Peyer's patch (tissue), 4 donors: ENCODE data around the gene C9orf152.

Experiments used
- POLR2A ChIP-seq, 2 donors: fragments of 450-650 bp; IDR thresholded peaks; one replicate each; pipeline ENCODE4 v1.5.1; 2017; ENCODE audit warnings: antibody characterized with exemption in 2 of 2, mild to moderate bottlenecking in 2 of 2, moderate library complexity in 2 of 2
- TF ChIP-seq, protein P1 (sequence below), 6 experiments: fragments of 450-650 bp in 4 of 6; fragments of 200-600 bp in 2 of 6; sonication (generic) in 1 of 6; IDR thresholded peaks; one replicate each; pipeline ENCODE4 v1.5.1; 2017 to 2019; ENCODE audit warnings: antibody characterized with exemption in 6 of 6, mild to moderate bottlenecking in 3 of 6, moderate library complexity in 1 of 6

DNA sequence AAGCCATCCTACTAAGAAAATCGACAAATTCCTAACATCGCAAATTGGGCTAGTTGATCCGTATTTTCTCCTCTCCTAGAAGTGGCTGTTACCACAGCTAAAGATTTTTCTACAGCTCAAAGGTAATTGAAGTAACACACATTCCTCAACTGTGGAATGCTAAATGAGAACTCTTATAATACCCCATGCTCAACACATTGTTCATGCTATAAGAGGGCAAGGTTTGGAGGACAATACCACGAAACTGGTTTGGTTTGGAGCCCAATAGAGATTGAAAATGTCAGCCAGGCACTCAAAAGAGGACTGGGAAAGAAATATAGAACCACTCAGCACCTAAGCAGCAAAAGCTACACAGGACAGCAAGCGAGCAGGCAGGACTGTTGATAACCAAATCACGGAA is 38.3 kb upstream of the C9orf152 start:
- TF ChIP-seq, protein P1, sequence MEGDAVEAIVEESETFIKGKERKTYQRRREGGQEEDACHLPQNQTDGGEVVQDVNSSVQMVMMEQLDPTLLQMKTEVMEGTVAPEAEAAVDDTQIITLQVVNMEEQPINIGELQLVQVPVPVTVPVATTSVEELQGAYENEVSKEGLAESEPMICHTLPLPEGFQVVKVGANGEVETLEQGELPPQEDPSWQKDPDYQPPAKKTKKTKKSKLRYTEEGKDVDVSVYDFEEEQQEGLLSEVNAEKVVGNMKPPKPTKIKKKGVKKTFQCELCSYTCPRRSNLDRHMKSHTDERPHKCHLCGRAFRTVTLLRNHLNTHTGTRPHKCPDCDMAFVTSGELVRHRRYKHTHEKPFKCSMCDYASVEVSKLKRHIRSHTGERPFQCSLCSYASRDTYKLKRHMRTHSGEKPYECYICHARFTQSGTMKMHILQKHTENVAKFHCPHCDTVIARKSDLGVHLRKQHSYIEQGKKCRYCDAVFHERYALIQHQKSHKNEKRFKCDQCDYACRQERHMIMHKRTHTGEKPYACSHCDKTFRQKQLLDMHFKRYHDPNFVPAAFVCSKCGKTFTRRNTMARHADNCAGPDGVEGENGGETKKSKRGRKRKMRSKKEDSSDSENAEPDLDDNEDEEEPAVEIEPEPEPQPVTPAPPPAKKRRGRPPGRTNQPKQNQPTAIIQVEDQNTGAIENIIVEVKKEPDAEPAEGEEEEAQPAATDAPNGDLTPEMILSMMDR (IDR thresholded peaks at IDR 0.05), result no peak
- no peak for TF ChIP-seq POLR2A (IDR thresholded peaks at IDR 0.05)
